ENCODE results near the gene RNF123.
"Not testable (repeated sequence)": the region's sequence is repeated elsewhere in the genome, so short reads cannot be mapped to it uniquely, and the experiment has no call there.

The RNF123 gene

DNA sequence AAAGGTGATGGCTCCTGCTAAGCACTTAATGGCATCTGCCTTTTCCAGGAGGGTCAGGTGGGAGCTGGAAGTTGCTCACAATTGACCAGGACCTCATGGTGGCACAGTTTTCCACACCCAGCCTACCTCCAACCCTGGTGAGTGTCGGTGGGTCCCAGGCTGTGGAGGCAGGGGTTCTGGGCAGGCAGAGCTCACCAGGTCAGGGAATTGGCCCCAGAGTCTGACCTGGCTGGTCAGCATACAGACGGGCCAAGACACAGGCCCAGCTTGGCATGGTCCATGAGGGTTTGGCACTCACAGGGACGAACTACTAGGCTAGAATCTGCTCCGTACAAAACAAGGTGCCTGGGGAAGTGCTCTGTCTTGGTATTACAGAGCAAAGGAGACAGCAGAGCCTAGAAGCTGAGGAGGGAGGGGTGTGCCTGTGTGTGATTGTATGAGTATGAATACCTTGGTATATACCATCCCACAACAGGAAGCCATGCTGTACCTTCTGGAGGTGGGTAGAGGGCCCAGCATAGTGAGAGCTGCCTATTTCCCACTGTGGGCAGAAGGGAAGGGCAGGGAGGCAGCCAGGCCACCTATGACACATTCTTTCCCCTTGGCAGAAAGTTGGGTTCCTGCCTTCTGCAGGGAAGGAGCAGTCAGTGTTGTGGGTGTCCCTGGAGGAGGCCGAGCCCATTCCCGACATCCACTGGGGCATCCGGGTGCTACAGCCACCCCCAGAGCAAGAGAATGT is 8.7 kb upstream of the RNF123 start:
- no peak for DNase-seq (ENCODE audit: low read depth in 3 of 3, low spot score in 1 of 3)

GRCh38 chr3:49681232-49681522 is 8.2 kb upstream of the RNF123 start:
- no peak for DNase-seq (ENCODE audit: low read depth in 3 of 3, low spot score in 1 of 3)

DNA sequence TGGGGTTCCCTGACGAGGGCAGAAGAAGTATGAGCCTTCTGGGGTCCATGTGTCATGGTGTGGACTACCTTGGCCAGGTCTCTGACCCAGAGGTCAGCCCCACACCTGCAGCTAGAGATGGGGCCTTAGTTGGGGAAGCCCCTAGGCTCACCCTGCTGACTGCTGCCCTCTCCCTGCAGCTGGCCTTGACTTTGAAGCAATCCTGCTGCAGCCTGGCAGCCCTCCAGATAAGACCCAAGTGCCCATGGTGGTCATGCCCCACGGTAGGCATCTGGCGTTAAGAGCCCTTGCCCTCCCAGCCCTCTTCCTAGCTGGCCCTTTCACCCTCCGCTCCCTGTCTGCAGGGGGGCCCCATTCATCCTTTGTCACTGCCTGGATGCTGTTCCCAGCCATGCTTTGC is 7.8 kb upstream of the RNF123 start:
- no peak for DNase-seq (ENCODE audit: low read depth in 3 of 3, low spot score in 1 of 3)

- no peak for DNase-seq (ENCODE audit: low read depth in 3 of 3, low spot score in 1 of 3)
These were observed 6.2 kb upstream of the RNF123 start for GRCh38 chr3:49683162-49683561.

DNA sequence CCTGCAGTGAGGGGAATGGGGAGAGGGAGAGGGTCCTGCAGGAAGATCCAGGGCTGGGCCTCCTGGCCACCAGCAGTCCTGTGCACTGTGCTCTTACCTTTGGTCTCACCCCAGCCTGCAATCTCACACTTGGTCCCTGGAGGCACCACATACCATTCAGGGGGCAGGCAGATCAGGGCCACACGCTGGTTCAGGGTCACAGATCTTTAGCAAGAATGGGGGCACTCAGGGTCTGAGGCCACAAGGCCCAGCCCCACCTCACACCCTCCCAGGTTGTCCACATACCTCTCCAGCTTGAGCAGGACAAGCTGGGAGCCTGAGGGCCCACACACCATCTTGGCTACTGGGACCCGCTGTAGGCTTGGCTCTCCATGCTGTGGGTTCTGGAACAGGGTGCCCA is 4.9 kb upstream of the RNF123 start:
- not testable (repeated sequence) for DNase-seq (ENCODE audit: low read depth in 3 of 3, low spot score in 1 of 3)

DNA sequence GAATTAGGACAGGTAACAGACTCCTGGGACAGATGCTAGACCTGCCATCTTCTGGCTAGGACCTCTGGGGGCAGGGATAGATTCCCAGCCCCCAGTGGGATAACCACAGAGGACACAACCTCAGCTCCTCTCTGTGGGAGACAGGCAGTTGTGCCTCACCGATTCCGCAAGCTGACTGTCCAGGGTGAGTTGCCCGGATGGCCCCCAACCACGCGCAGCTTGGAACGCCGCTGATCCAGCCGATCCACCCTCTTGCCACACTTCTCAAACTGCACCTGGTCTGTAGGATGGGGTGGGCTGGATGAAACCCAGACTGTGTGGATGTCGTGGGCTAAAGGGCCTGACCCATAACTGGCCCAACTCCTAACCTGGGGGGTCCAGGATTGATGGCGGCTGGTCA is 4.3 kb upstream of the RNF123 start:
- DNase-seq (ENCODE audit: low read depth in 3 of 3, low spot score in 1 of 3) = not testable (repeated sequence)

- not testable (repeated sequence) for DNase-seq (ENCODE audit: low read depth in 3 of 3, low spot score in 1 of 3)
These were observed 3.5 kb upstream of the RNF123 start for GRCh38 chr3:49685846-49686245.

GRCh38 chr3:49686346-49686745 is 3.0 kb upstream of the RNF123 start:
- not testable (repeated sequence) for DNase-seq (ENCODE audit: low read depth in 3 of 3, low spot score in 1 of 3)

DNA sequence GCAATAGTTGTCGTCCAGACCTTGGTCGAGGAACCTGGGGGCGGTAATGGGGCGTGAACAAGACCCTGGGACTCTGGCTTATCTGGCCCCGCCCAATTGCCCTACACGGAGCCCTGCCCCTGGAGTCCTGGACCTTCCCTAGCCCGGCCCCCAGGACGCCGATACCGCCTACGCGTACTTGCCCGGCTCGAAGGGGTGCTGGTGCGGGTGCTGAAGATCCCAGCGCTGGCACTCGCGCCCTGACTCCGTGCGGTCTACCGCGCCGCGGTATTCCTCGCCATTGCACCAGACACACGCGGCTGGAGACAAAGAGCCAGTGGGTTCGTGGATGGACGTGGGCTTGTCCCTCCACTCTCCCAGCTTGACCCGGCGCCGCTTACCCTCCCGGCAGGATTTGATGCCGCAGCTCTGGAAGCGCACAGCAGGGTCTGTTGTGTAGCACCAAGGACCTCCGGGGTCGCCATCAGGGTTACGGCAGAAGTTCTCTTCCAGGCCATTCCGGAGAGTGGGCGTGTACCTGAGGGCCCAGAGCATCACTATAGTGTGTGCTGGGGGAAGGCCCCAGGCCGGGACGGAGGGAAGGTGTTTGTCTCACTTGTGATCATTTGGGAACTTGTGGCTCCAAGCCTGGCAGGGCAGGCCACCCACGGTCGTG is 2.5 kb upstream of the RNF123 start:
- DNase-seq (ENCODE audit: low read depth in 3 of 3, low spot score in 1 of 3) = not testable (repeated sequence)

GRCh38 chr3:49687424-49687795 is 1.9 kb upstream of the RNF123 start:
- not testable (repeated sequence) for DNase-seq (ENCODE audit: low read depth in 3 of 3, low spot score in 1 of 3)

- DNase-seq (ENCODE audit: low read depth in 3 of 3, low spot score in 1 of 3) = not testable (repeated sequence)
These were observed 865 bp upstream of the RNF123 start for GRCh38 chr3:49688338-49689045.

GRCh38 chr3:49689908-49690624 is 709 bp downstream of the RNF123 start:
- DNase-seq (ENCODE audit: low read depth in 3 of 3, low spot score in 1 of 3) = not testable (repeated sequence)

GRCh38 chr3:49690856-49691255 is 1.5 kb downstream of the RNF123 start:
- DNase-seq (ENCODE audit: low read depth in 3 of 3, low spot score in 1 of 3) = not testable (repeated sequence)

GRCh38 chr3:49691481-49691880 is 2.1 kb downstream of the RNF123 start:
- DNase-seq (ENCODE audit: low read depth in 3 of 3, low spot score in 1 of 3) = not testable (repeated sequence)

- DNase-seq (ENCODE audit: low read depth in 3 of 3, low spot score in 1 of 3) = not testable (repeated sequence)
These were observed 5.2 kb downstream of the RNF123 start for GRCh38 chr3:49694409-49695070.

DNA sequence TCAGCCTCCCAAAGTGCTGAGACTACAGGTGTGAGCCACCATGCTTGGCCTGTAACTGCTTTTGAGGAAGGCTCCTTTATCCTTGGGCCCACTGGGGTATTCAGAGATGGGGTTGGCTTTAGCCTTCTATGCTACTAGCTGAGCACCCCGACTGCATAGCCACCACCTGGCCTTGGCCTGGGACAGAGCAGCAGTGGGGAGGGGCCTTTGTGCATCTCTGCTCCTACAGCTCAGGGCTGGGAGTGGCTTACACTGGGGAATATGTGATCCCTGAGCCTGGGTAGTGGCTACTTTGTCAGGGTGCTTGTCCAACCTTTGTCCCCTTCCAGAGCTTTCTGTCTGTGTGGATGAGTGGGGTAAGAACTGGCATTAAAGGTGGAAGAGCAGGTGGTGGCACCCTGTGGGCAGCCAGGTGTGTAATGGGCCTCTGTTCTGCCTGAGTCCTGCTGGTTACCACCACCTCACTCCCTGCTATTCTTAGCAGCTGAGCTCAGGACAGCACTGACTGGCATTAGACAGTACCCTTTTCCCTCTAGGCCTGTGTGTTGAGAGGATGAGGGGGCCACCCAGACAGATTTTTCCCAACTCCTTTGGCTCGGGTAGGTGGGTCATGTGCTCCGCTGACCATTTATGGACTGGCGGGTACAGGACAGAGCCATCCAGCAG is 6.1 kb downstream of the RNF123 start:
- not testable (repeated sequence) for DNase-seq (ENCODE audit: low read depth in 3 of 3, low spot score in 1 of 3)

DNA sequence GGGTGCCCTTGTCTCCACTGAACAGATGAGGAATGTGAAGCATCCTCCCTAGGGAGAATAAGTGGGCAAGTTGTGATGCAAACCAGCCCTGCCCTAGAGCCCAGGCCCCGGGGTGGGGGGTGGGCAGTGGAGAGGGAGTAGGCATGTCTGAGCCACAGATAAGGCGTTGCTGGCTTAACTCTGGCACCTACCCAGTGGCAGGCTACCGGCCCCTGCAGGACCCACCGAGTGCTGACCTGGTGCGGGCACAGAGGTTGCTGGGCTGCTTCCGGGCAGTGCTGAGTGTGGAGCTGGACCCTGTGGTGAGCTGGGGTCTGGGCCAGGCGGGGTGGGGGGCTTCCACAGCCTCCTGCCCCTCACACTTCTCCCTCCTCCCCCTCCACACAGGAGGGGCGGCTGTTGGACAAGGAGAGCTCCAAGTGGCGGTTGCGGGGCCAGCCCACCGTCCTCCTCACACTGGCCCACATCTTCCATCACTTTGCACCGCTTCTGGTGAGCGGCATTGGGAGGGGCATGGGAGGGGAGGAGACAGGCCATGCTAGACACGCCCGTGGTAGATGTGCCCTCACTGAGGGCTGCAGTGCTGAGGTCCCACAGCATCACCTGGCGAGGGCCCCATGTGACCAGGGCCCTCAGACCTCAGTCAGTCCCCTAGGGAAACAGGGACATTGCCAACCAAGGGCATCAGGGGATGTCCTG is 10.1 kb downstream of the RNF123 start:
- no peak for DNase-seq (ENCODE audit: low read depth in 3 of 3, low spot score in 1 of 3)

DNA sequence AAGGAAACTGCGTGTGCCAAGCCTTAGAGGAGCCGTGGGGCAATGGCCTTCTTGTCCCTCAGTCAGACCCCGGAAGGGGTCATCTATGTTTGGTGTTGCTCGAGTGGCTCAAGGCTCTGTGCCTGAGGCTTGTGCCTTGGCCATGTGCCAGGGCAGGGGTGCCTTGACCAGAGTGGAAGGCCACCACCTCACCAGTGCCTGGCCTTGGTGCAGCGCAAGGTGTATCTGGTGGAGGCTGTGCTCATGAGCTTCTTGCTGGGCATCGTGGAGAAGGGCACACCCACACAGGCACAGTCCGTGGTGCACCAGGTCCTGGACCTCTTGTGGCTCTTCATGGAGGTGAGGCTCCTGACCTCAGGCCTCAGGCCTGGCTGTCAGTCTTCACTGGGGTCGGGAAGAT is 10.7 kb downstream of the RNF123 start:
- no peak for DNase-seq (ENCODE audit: low read depth in 3 of 3, low spot score in 1 of 3)

- no peak for DNase-seq (ENCODE audit: low read depth in 3 of 3, low spot score in 1 of 3)
These were observed 11.2 kb downstream of the RNF123 start for GRCh38 chr3:49700453-49701128.
